Sigmoid colon (tissue), 3 donors: ENCODE measurements around the gene KCNA10.

Source experiments
- POLR2A ChIP-seq, 2 donors: fragments of 450-650 bp; IDR thresholded peaks; one replicate each; pipeline ENCODE4 v1.6.1; 2016; ENCODE audit warnings: antibody characterized with exemption in 2 of 2, mild to moderate bottlenecking in 2 of 2, moderate library complexity in 2 of 2
- TF ChIP-seq, protein P1 (sequence below), 4 experiments: fragments of 450-650 bp in 3 of 4; fragments of 200-600 bp in 1 of 4; IDR thresholded peaks; one replicate each; pipeline ENCODE4 v1.5.1; 2016 to 2019; ENCODE audit warnings: antibody characterized with exemption in 4 of 4, mild to moderate bottlenecking in 3 of 4, moderate library complexity in 2 of 4

DNA sequence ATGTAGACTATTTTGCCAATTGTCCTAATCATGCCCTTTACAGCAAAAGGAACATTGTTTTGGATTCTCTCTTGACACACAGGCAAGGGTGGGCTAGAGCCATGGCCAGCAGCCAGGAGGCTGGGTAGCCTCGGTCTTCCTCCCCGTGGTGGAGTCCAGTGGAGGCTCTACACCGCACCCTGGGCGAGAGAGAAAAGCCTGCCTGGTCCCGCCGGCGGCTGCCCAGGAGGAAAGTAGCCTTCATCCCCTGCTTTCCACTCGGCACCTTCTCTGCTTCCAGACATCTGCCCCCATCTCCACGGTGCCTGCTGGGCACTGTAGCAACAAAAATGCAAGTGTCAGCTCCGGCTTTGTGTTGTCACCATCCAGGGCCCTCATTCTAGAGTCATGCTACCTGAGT lies 46.4 kb downstream of the KCNA10 start:
- TF ChIP-seq, protein P1, sequence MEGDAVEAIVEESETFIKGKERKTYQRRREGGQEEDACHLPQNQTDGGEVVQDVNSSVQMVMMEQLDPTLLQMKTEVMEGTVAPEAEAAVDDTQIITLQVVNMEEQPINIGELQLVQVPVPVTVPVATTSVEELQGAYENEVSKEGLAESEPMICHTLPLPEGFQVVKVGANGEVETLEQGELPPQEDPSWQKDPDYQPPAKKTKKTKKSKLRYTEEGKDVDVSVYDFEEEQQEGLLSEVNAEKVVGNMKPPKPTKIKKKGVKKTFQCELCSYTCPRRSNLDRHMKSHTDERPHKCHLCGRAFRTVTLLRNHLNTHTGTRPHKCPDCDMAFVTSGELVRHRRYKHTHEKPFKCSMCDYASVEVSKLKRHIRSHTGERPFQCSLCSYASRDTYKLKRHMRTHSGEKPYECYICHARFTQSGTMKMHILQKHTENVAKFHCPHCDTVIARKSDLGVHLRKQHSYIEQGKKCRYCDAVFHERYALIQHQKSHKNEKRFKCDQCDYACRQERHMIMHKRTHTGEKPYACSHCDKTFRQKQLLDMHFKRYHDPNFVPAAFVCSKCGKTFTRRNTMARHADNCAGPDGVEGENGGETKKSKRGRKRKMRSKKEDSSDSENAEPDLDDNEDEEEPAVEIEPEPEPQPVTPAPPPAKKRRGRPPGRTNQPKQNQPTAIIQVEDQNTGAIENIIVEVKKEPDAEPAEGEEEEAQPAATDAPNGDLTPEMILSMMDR (IDR thresholded peaks at IDR 0.05) = no peak
- TF ChIP-seq POLR2A (IDR thresholded peaks at IDR 0.05) = no peak
